HG02588 (cell line): Measurements from ENCODE around the gene SNX25.

Source experiments
- ATAC-seq: cut with Tn5 transposase; IDR thresholded peaks from one replicate; pipeline ENCODE4 v1.9.1; 2021; ENCODE audit warnings: mild to moderate bottlenecking, moderate library complexity; ENCODE audit not compliant: unreplicated experiment

The SNX25 gene

DNA sequence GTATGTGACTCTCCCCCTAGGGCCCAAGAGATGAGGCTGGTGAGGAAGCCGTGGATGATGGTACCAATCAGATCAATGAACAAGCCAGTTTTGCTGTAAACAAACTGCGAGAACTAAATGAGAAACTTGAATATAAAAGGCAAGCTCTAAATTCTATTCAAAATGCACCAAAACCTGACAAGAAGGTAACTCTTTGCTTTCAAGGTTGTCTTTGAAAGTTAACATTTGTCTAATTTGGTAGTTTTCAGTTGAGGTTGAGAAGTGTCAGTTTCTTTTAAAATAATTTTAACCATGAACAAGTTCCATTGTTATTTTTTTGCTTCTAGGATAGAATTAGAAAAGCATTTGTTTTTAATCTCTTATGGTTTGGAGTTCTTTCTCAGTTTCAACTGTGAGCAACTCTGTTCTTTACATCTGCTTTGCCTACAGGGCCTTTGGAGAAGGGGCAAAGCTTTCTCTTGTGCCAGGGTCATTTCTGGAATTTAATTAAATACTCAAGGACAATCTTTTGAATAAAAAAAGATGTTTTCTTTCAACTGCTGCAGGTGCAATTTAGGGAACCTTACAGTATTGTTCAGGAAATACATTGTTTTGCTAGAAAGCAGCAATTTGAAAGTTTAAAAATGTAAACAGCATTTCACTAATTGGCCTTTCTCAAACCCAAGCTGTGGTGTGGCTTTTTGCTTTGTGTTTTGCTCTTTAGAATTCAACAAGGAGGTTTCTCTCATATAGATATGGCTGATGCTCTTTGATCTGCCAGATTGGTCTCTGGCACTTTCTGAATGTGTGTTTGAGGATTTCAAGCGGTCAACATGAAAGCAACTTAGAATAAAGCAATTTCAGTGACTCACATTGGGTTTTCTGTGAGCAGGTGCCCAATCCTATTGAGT lies 123.4 kb downstream of the SNX25 start:
- peak; percentile 66 for ATAC-seq

DNA sequence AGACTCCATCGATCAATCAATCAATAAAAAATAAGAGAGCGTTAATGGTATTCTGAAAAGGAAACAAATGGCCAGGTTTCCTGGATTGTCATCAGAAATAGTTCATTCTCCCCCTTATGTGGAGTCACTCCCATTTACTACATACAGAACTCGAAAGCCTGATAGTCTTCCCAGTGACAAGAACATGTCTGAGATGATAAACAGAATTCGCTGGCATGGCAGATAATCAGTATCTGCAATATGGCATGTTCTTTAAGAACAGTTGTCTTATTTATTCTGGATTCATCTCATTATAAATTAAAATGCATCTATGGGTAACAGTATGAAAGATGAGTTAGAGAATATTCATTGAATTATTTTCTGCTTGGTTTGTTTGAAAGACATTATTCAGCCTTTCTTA lies 124.9 kb downstream of the SNX25 start:
- no peak for ATAC-seq

- no peak for ATAC-seq
Observed at GRCh38 chr4:185335579-185335978, 126.2 kb downstream of the SNX25 start.

DNA sequence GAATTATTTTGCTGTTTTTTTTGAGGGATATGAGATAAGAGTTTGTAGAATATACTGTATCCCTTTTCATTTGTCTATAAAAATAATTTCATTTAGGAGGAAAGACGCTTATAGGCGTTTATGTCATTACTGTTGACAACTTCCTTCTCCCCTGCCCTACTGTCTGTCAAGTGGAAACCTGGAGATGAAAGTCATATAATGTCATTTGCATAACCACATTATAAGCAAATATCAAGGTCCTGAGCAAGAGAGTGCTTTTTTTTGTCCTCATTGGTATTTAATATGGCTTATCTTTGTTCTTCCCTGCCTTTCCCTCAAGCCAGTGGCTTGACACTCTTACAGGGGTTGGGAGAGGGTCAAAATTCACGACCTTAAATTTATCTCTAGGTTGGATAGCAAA lies 130.5 kb downstream of the SNX25 start:
- ATAC-seq = no peak

DNA sequence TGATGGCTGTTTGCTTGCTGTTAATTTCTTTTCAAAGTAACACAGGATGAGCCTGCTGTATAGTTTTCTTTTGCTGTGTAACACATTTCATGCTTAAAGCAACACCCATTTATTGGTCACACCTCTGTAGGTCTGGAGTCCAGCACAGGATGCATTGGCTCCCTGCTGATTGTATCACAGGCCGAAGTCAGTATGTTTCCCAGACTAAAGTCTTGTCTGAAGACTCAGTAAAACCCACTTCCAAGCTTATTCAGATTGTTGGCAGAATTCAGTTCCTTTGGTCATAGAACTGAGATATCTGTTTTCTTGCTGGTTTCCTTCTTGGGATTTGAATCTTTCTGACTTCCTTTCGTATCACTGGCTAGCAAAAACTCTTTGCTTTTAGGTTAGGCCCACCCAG lies 132.0 kb downstream of the SNX25 start:
- ATAC-seq = no peak

GRCh38 chr4:185341841-185342240 lies 132.4 kb downstream of the SNX25 start:
- ATAC-seq = peak; percentile 52

DNA sequence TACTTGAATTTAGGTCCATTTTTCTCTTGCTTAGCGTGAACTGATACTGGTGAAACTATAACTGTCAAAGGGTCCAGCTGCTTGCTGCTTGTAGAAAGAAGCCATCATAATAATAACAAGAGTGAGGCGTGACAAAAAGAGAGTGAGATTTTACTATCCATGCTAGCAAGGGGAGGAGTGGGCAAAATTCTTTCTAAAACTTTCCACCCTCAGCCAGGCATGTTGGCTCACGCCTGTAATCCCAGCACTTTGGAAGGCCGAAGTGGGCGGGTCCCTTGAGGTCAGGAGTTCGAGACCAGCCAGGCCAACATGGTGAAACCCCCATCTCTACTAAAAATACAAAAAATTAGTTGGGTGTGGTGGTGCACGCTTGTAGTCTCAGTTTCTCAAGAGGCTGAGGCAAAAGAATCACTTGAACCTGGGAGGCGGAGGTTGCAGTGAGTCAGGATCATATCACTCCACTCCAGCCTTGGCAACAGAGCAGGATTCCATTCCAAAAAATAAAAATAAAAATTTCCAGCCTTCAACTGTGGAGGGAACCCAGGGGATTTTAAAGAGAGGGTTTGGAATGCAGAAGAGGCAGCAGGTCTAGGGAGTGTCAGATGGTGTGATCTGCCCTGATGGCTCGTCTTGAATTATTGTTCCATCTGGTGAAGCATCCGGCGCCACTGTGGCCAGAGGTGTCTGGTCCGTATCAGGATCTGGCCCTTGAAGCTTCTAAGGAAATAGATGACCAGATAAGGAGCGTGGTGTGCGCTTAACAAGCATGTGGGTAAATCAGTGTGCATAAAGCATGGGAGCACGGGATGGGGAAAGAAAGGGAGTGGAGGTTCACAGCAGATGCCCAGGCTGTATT lies 134.6 kb downstream of the SNX25 start:
- ATAC-seq = no peak

- peak; percentile 43 for ATAC-seq
Observed at GRCh38 chr4:185344743-185345538, 135.5 kb downstream of the SNX25 start.

DNA sequence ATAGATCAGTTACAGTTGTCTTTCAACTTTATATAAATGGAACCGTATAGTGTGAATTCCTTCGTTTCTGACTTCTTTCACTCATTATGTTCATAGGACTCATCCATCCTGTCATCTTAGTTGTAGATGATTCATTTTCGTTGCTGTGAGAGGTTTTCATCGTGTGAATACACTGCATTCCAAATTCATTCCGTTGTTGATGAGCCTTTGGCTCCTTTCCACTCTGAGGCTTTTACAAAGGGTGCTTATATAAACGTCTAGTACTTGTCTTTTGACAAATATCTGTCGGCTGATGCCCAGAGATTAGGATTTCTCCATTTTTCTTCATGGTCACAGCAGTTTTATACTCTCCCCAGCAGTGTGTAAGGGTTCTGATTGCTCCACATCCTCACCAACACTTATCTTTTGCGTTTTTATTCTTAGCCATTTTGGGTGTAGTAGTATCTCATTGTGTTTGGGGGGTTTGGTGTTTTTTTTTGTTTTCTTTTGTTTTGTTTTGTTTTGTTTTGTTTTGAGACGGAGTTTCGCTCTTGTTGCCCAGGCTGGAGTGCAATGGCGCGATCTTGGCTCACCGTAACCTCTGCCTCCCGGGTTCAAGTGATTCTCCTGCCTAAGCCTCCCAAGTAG lies 137.7 kb downstream of the SNX25 start:
- ATAC-seq = no peak

GRCh38 chr4:185351691-185352090 lies 142.3 kb downstream of the SNX25 start:
- ATAC-seq = no peak

- ATAC-seq = no peak
Observed at GRCh38 chr4:185352202-185352601, 142.8 kb downstream of the SNX25 start.

DNA sequence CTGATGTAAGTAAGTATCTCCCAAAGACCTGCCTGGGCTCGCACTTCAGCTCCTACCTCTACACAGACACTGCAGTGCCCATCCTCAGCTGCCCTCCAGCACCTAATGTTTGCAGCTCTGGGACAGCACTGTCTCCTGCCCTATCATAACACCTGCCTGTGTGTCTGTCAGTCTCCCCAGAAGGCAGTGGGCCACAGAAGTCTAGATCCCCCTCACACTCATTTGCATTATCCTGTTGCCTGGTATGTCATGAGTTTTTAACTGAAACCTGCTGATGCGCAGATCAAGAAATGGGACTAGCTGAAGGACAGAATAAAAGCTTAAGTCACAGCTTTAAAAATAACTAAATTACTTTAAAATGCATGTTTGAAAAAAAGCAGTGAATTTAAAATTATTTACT lies 143.3 kb downstream of the SNX25 start:
- no peak for ATAC-seq

- ATAC-seq = no peak
Observed at GRCh38 chr4:185357211-185357610, 147.8 kb downstream of the SNX25 start.

DNA sequence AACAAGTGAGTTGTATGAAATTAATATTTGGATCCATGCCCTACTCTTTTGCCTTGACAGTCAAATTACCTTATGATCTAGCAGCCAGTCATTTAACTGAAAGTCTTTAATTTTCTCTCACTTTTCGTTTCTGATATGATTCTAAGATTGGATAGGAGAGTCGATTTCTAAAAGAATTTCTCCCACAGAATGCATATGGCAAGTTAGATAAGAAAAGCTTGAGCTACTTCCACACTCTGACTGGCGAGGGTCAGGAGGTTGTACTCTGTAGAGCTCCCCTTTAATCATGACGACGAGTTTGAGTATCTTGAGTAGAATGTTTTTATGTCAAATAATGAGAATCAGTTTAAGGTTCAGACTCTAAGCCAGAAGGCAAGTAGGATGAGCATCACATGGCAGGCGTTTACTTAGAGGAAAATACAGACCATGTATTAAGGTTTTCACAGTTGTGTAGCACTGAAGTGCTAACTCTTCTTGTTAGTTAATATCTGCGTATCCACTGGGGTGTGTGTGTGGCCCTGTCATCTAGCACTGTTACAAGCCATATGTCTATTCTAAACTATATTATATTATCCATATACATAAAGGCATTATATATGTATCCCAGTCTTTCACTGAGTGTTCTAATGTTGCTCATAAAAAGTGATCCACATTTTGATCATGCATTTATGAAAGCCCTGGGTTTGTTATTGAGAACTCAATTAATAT lies 148.5 kb downstream of the SNX25 start:
- ATAC-seq = no peak

- no peak for ATAC-seq
Observed at GRCh38 chr4:185358514-185358913, 149.1 kb downstream of the SNX25 start.

DNA sequence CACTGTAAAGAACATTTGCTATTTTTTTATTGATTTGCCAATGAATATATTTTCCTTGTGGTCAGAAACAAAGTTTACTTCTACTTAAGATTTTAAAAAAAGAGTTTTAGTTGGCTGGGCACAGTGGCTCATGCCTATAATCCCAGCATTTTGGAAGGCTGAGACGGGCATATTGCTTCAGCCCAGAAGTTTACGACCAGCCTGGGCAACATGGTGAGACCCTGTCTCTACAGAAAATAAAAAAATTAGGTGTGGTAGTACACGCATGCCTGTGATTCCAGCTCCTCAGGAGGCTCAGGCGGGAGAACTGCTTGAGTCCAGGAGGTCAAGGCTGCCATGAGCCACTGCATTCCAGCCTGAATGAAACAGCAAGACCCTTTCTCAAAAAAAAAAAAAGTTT lies 149.6 kb downstream of the SNX25 start:
- no peak for ATAC-seq

DNA sequence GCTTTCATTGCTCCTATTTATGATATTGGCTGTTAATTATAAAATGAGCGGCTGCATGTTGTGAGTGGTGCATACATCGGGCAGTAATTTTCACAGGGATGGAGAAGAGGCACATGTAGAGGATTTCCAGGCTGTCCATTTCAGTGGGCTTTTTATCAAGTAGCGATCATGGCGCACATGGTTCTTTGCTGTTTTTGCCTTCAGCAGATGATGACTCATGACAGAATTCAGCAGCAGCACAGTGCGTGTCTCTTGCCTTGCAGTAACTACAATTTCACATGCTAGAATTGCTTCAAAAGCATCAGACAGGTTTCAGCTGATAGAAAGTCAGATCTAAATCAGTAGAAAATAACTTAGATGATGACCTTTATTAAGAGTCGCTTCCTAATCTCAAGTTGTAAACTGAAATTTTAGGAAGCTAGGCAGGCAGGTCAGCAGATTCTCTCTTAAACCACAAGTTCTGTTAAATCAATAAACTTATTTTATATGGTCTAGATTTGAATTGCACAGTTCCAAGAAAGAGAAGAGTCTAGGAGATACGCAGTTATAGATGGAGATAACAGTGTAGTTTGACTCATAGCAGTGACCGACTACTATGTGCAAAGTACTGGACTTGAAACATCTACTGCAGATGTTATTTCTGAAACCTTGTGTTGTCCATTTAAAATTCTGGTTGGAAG lies 150.5 kb downstream of the SNX25 start:
- ATAC-seq = no peak

DNA sequence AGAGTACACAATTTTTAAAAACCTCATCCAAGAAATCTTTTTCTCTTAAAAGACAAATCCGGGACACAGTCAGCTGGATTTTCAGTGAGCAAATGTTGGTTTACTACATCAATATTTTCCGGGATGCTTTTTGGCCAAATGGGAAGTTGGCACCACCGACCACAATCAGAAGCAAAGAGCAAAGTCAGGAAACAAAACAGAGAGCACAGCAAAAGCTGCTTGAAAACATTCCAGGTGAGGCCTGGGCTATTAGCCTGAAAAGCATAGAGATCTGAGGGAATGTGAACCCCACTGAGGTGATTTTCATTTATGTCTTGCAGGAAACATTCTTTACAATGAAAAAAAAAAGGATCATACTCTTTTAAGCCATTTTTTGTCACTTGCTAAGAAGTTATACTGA lies 152.5 kb downstream of the SNX25 start:
- ATAC-seq = no peak

DNA sequence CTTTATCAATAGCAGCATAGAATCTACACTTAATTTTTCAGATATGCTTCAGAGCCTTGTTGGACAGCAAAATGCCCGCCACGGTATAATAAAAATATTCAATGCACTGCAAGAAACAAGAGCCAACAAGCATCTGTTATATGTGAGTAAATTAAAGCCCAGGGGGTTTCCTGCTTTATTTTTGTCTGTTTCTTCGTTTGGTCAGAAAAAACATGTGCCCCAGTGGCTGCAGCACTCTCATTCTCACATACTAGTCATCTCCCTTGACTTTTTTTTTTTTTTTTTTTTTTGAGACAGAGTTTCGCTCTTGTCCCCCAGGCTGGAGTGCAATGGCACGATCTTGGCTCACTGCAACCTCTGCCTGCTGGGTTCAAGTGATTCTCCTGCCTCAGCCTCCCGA lies 153.2 kb downstream of the SNX25 start:
- ATAC-seq = peak; percentile 57

GRCh38 chr4:185363251-185363650 lies 153.9 kb downstream of the SNX25 start:
- ATAC-seq = no peak
